ENCODE measurements around the gene WARS2.

Gene WARS2

GRCh38 chr1:118985640-118986554 lies 154.6 kb downstream of the WARS2 start:
- no peak for DNase-seq

- DNase-seq = no peak
Measured at GRCh38 chr1:118984722-118985639, 155.5 kb downstream of the WARS2 start.

GRCh38 chr1:118984086-118984721 lies 156.2 kb downstream of the WARS2 start:
- no peak for DNase-seq

GRCh38 chr1:118983558-118984041 lies 156.9 kb downstream of the WARS2 start:
- DNase-seq = no peak

GRCh38 chr1:118982821-118983557 lies 157.5 kb downstream of the WARS2 start:
- no peak for DNase-seq

- DNase-seq = no peak
Measured at GRCh38 chr1:118982266-118982665, 158.2 kb downstream of the WARS2 start.

- no peak for DNase-seq
Measured at GRCh38 chr1:118981436-118981835, 159.0 kb downstream of the WARS2 start.

Measured in nucleus accumbens (tissue), 56 donors.